Gastrocnemius medialis (tissue), 4 donors: ENCODE measurements around the gene OR6C6. TPM values are rescaled to one million over a fixed set of nuclear protein-coding genes. Genes with fewer than 3 reads are reported as not detected.
"Not testable (repeated sequence)": the region's sequence is repeated elsewhere in the genome, so short reads cannot be mapped to it uniquely, and the experiment has no call there.

Experiments used
- ATAC-seq, 2 donors: fragments of 150-250 bp; one replicate each; pipeline ENCODE4 v1.9.1; 2016
- DNase-seq, 2 donors: peaks; one replicate each; pipeline ENCODE4 v3.0.0-alpha.2; 2019
- H3K27ac ChIP-seq, 4 donors: fragments of 200-600 bp; sonication (generic); 1 replicate in 1 of 4; 2 replicates in 3 of 4; pipeline ENCODE4 v1.5.1; 2016 to 2018; ENCODE audit warnings: mild to moderate bottlenecking in 2 of 4, moderate library complexity in 1 of 4
- H3K27me3 ChIP-seq, 3 donors: fragments of 200-600 bp; sonication (generic) in 2 of 3; 1 replicate in 1 of 3; 2 replicates in 2 of 3; pipeline versions ENCODE4 v1.5.1 to v1.6.0; 2016 to 2019; ENCODE audit warnings: mild to moderate bottlenecking in 1 of 3, moderate library complexity in 1 of 3
- H3K36me3 ChIP-seq, 2 donors: fragments of 200-600 bp; sonication (generic) in 1 of 2; one replicate each; pipeline ENCODE4 v1.5.1; 2017 to 2018
- H3K4me1 ChIP-seq, 2 donors: fragments of 200-600 bp; sonication (generic) in 1 of 2; one replicate each; pipeline ENCODE4 v1.5.1; 2016 to 2017; ENCODE audit warnings: mild to moderate bottlenecking in 2 of 2
- H3K4me3 ChIP-seq, 4 donors: fragments of 200-600 bp; sonication (generic) in 3 of 4; 1 replicate in 1 of 4; 2 replicates in 3 of 4; pipeline ENCODE4 v1.5.1; 2016 to 2019; ENCODE audit warnings: mild to moderate bottlenecking in 2 of 4
- H3K9me3 ChIP-seq, 3 donors: fragments of 200-600 bp; sonication (generic) in 2 of 3; 1 replicate in 1 of 3; 2 replicates in 2 of 3; pipeline ENCODE4 v1.5.1; 2016 to 2019
- CTCF ChIP-seq, 5 experiments: fragments of 450-650 bp in 3 of 5; fragments of 200-600 bp in 2 of 5; sonication (generic) in 2 of 5; IDR thresholded peaks in 4 of 5; conservative IDR thresholded peaks in 1 of 5; 1 replicate in 4 of 5; 2 replicates in 1 of 5; pipeline ENCODE4 v1.5.1; 2016 to 2019; ENCODE audit warnings: antibody characterized with exemption in 5 of 5, mild to moderate bottlenecking in 3 of 5, moderate library complexity in 3 of 5
- POLR2A ChIP-seq, 2 donors: fragments of 450-650 bp; IDR thresholded peaks; one replicate each; pipeline ENCODE4 v1.6.1; 2017; ENCODE audit warnings: antibody characterized with exemption in 2 of 2, mild to moderate bottlenecking in 2 of 2, moderate library complexity in 2 of 2
- in situ Hi-C, 4 donors: fragments of 200-750 bp; cut with MboI; loops; one replicate each; pipeline versions ENCODE4 v1.15.0 to v1.8.0; 2017; ENCODE audit warnings: low sequenced_read_pairs in 4 of 4
- intact Hi-C: fragments of 100-400 bp; cut with DNase I; formaldehyde crosslinking; loops from one replicate; pipeline ENCODE4 v1.15.1; 2023; ENCODE audit warnings: low total_unique reads
- total RNA-seq, 4 donors: library from RNA; depleted of rRNA; stranded (reverse); fragments of >200 nt; gene quantifications; one replicate each; pipeline versions ENCODE4 v1.1.0 to v1.2.3, GENCODE V29; 2016

The OR6C6 gene
- total RNA-seq = not detected

GRCh38 chr12:55296469-55296868 is at the start of gene OR6C6:
Gene OR6C6 (minus strand): TSS chr12:55296569. CDS start chr12:55295232, 1,337 bp downstream.
- Histone ChIP-seq H3K27me3 (no peaks in the 10 kb centered on the region), H3K4me3 (no peak within 1 kb of the TSS), H3K36me3 (no peaks in the 10 kb centered on the region), H3K4me1 (no peaks in the 10 kb centered on the region), H3K27ac (no peak within 1 kb of the TSS), H3K9me3 (no peaks in the 10 kb centered on the region)
- ATAC-seq (no peak), DNase-seq (no peak)
- intact Hi-C loops = no loop called here
- TF ChIP-seq CTCF (IDR thresholded peaks at IDR 0.05 in 4 of 5, conservative IDR thresholded peaks at IDR 0.05 in 1 of 5) (no peak), POLR2A (IDR thresholded peaks at IDR 0.05) (no peak)
- in situ Hi-C loops = no loop called here

GRCh38 chr12:55336002-55336401 is 39.6 kb upstream of the OR6C6 start:
- H3K36me3 ChIP-seq = no peaks in the 10 kb centered on the region
- no peak for TF ChIP-seq POLR2A (IDR thresholded peaks at IDR 0.05)
- TF ChIP-seq CTCF (IDR thresholded peaks at IDR 0.05 in 4 of 5, conservative IDR thresholded peaks at IDR 0.05 in 1 of 5) = no peak
- H3K27me3 ChIP-seq = no peaks in the 10 kb centered on the region
- H3K27ac ChIP-seq = no peak overlapping the region
- in situ Hi-C loops = no loop called here
- H3K4me1 ChIP-seq = no peaks in the 10 kb centered on the region
- intact Hi-C loops = no loop called here
- H3K4me3 ChIP-seq = no peak overlapping the region
- no peak for ATAC-seq
- H3K9me3 ChIP-seq = no peaks in the 10 kb centered on the region
- no peak for DNase-seq

- no peak within 1 kb of the TSS for H3K27ac ChIP-seq
- no peak within 1 kb of the TSS for H3K4me3 ChIP-seq
- no peaks in the 10 kb centered on the region for H3K9me3 ChIP-seq
- H3K27me3 ChIP-seq = no peaks in the 10 kb centered on the region
- H3K4me1 ChIP-seq = no peaks in the 10 kb centered on the region
- no peak for TF ChIP-seq POLR2A (IDR thresholded peaks at IDR 0.05)
- no peak for TF ChIP-seq CTCF (IDR thresholded peaks at IDR 0.05 in 4 of 5, conservative IDR thresholded peaks at IDR 0.05 in 1 of 5)
- no peaks in the 10 kb centered on the region for H3K36me3 ChIP-seq
- intact Hi-C loops = no loop called here
- no peak for ATAC-seq
- in situ Hi-C loops = no loop called here
- DNase-seq = no peak
Observed at GRCh38 chr12:55330446-55330845, 34.1 kb upstream of the OR6C6 start, which contains the start of gene OR6C3. Gene OR6C3 (plus strand): TSS chr12:55330746. CDS start chr12:55331701, 955 bp downstream.

GRCh38 chr12:55325801-55326200 is 29.4 kb upstream of the OR6C6 start:
- H3K36me3 ChIP-seq, H3K27me3 ChIP-seq, H3K4me3 ChIP-seq, H3K9me3 ChIP-seq, ATAC-seq, intact Hi-C loops, DNase-seq, H3K27ac ChIP-seq, in situ Hi-C loops, H3K4me1 ChIP-seq: not testable (repeated sequence)

GRCh38 chr12:55320201-55320600 is 23.8 kb upstream of the OR6C6 start:
- Histone ChIP-seq H3K9me3 (no peaks in the 10 kb centered on the region), H3K27ac (no peak overlapping the region), H3K4me3 (no peak overlapping the region), H3K36me3 (no peaks in the 10 kb centered on the region), H3K27me3 (no peaks in the 10 kb centered on the region), H3K4me1 (no peaks in the 10 kb centered on the region)
- DNase-seq = no peak
- no peak for ATAC-seq
- in situ Hi-C loops = no loop called here
- intact Hi-C loops = no loop called here
- TF ChIP-seq POLR2A (IDR thresholded peaks at IDR 0.05) = no peak
- TF ChIP-seq CTCF (IDR thresholded peaks at IDR 0.05 in 4 of 5, conservative IDR thresholded peaks at IDR 0.05 in 1 of 5) = no peak
